ENCODE measurements around the gene ADGRV1.

Gene ADGRV1, protein sequence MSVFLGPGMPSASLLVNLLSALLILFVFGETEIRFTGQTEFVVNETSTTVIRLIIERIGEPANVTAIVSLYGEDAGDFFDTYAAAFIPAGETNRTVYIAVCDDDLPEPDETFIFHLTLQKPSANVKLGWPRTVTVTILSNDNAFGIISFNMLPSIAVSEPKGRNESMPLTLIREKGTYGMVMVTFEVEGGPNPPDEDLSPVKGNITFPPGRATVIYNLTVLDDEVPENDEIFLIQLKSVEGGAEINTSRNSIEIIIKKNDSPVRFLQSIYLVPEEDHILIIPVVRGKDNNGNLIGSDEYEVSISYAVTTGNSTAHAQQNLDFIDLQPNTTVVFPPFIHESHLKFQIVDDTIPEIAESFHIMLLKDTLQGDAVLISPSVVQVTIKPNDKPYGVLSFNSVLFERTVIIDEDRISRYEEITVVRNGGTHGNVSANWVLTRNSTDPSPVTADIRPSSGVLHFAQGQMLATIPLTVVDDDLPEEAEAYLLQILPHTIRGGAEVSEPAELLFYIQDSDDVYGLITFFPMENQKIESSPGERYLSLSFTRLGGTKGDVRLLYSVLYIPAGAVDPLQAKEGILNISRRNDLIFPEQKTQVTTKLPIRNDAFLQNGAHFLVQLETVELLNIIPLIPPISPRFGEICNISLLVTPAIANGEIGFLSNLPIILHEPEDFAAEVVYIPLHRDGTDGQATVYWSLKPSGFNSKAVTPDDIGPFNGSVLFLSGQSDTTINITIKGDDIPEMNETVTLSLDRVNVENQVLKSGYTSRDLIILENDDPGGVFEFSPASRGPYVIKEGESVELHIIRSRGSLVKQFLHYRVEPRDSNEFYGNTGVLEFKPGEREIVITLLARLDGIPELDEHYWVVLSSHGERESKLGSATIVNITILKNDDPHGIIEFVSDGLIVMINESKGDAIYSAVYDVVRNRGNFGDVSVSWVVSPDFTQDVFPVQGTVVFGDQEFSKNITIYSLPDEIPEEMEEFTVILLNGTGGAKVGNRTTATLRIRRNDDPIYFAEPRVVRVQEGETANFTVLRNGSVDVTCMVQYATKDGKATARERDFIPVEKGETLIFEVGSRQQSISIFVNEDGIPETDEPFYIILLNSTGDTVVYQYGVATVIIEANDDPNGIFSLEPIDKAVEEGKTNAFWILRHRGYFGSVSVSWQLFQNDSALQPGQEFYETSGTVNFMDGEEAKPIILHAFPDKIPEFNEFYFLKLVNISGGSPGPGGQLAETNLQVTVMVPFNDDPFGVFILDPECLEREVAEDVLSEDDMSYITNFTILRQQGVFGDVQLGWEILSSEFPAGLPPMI (N-terminal part only)

DNA sequence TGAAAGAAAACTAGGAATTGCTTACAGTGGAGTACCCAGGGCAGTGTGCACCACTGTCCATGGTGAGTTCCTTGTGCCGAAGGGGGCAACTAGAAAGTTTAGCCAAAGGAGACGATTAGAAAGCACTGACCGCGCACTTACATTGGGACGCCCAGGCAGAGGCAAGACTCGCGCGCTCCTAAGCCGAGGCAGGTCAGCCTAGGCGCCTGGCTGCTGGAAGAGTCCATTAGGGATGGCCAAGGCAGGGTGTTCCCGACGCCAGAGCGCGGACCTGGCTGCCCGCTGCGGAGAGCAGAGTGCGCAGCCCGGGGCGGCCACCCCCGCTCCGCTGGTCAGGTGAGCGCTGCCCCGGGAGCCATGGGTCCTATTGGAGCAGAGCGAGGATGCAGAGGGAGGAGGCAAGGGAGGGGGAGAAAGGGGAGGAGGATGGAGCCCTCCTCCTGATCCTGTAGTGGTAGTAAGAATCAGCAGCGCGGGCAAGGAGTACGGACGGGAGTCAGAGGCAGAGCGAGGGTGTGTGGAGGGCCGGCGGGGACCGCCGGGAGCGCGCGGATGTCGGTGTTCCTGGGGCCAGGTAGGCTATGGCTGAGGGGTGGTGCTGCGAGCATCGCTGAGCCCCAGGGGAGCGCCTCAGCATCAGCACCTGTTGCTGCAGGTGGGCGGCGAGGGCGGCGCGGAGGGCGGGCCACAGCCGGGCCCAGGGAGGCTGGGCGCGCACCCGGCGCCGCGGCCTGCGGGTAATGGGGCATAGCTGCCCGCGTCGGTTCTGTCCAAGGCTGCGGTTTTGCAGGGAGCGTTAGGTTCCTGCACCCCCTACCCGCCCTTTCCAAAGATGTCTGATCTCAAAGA is at the start of gene ADGRV1:
Gene ADGRV1 (plus strand): TSS at position 454 of the 849 bp plus-strand sequence. CDS start 99 bp downstream, at position 553.
- peak; percentile 95 to 97 for DNase-seq

DNA sequence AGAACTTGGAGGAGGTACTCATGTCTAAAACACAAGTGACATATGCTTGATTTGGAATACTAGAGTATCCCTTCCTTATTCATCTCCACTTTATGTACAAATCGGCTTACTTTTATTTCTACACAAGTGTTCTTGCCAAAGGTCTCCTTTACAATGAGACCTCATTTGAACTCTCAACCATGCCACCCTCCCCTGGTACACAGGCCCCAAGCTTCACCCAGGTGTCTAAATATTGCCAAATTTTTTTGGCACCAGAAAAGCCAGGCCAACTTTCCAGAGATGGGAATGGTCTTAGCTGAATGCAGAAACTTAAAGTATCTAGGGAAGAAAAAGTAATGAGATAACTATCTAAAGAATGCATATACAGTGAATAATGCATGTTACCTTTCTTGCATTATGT is 48.2 kb upstream of the ADGRV1 start:
- DNase-seq = no peak

DNA sequence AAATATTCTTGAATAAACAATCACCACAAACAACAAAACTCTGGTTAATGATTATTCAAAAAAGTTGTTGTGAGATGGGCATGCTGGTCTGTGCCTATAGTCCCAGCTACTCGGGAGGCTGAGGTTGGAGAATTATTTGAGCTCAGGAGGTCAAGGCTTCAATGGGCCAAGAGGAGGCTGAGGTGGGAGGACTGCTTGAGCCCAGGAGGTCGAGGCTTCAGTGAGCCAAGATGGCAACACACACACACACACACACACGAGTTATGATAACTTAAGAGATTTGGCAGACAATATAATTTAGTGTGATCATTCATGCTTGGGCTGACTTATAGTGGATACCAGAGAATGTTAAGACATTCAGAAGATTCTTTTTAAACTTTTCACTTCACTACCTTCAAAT is 44.1 kb upstream of the ADGRV1 start:
- DNase-seq = no peak

- DNase-seq = peak; percentile 23 to 70
Measured at GRCh38 chr5:90518661-90519060, 39.9 kb upstream of the ADGRV1 start.

GRCh38 chr5:90519081-90519480 is 39.5 kb upstream of the ADGRV1 start:
- no peak for DNase-seq

DNA sequence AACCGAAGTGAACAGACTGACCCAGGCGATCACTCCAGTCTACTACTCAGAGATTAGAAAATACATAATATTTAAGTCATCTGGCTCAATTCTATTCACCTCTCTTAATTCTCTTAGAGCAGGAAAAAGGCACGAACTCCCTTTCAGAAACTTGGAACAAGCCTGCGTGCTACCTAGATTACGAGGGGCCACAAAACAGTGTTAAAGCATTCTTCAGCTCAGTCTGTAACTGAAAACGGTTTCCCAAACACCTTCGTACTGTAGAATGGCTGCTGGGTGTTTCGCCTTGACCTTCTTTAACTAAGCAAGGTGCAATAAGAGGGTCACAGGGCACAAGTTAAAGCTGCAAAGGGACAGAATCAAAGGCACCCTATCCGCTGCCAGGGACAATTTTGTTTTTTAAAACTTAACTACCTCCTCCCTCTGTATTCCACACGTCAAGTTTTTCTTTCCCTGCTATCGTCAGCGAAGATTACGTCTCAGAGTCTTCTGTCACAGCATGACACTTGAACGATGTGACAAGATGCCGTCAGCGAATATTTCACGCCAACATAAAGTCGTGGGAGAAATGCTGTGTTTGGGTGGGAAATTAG is 29.9 kb upstream of the ADGRV1 start:
- no peak for DNase-seq

- peak; percentile 92 to 93 for DNase-seq
Measured at GRCh38 chr5:90529194-90529938, 29.2 kb upstream of the ADGRV1 start, which contains the start of gene LYSMD3. Gene LYSMD3, minus strand, starts transcription at chr5:90529584. Its CDS starts 4,295 bp downstream, at chr5:90525289.

GRCh38 chr5:90529939-90530677 is 28.5 kb upstream of the ADGRV1 start:
- peak; percentile 62 to 74 for DNase-seq

DNA sequence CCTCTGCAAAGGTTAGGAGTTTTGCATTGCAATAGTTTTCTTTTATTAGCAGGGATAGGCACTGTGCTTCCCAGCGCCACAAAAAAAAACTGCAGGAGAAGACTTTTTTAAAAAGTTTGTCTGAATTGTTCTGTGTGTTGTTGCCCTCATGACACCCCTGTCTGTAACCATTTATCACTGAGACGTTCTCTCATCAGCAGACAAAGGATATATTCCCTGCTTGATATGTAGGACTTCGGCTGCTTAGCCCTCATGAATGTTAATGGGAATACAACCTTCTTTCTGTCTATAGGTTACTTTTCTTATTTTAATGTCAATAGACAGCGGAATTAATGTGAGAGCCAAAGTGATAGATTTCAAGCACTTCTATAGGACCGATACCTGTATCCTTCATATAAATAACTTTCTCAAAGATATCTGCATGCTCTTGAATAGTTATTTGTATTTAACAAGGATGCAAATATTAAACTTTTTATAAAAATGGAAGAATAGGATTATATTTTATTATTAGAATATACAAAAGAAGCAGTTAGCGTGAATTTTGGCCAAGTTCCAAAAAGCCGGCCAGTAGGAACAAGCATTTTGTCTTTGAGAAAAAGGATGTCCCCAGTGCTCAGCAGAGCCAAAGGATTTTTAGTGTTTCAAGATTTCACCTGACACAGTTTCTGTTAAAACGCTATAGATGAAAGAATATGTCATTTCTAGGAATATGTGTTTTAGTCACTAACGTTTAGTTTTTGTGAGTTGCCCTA is 27.7 kb upstream of the ADGRV1 start:
- no peak for DNase-seq

DNA sequence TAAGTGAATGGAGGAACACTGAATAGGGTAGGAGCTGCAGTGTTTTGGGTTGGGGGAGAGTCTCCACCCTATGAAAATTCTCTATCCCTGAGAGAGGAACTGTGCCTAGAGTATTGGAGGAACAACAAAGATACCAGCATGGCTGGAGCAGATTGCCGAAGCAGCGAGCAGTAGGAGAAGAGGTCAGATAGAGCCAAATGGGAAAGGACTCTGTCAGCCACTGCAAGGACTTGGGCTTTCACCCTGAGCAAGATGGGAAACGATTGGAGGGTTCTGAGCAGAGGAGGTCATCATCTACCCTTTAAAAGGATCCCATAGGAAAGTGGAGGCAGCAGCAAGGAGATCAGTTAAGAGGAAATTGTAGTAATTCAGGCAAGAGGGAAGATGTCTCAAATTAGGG is 24.8 kb upstream of the ADGRV1 start:
- DNase-seq = no peak

GRCh38 chr5:90534922-90535321 is 23.7 kb upstream of the ADGRV1 start:
- no peak for DNase-seq

DNA sequence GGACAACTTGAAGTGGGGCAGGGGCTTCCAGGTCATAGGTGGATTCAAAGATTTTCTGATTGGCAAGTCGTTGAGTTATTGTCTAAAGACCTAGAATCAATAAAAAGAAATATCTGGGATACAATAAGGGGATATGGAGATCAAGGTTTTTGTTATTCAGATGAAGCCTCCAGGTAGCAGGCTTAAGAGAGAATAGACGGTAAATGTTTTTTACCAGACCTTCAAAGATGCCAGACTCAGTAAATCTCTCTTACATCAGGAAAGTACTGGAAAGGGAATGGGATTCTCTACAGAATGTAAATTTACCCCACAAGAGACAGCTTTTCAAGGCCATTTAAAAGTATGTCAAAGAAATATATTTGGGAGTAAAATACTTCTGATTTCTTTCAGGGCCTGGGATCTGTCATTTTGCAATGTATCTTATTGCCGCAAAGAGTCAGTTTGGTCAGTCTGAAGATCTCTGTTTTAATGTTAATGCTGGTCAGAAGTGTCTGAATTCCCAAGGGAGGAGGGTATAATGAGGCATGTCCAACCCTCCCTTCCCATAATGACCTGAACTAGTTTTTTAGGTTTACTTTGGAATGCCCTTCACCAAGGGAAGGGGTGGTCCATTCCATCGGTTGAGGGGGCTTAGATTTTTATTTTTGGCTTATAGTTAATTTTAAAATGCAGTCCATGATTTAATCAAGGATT is 15.6 kb upstream of the ADGRV1 start:
- no peak for DNase-seq

GRCh38 chr5:90545511-90545910 is 13.1 kb upstream of the ADGRV1 start:
- no peak for DNase-seq

- DNase-seq = no peak
Measured at GRCh38 chr5:90546216-90546837, 12.3 kb upstream of the ADGRV1 start.

DNA sequence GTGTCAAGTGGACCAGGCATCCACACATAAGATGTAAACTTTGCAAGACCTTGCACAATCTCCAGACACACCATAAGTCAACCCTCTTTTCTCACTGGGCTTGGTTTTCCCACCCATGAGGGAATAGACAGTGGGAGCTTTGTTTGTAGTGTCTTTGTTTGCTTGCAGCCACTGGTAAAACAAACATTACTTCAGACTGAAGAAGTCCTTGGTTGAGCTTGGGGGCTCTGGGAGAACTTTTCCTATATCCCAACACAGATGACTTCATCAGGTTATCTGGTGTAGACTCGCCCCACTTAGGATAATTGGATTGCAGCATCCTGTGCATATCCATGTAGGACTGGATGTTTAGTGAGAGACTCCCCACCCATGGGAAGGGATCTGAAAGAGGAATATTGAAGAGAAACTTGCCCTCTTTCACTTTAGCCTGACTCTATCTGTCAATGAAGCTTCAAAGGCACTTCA is 11.5 kb upstream of the ADGRV1 start:
- DNase-seq = no peak

GRCh38 chr5:90548069-90548593 is 10.5 kb upstream of the ADGRV1 start:
- DNase-seq = peak; percentile 64 to 88

DNA sequence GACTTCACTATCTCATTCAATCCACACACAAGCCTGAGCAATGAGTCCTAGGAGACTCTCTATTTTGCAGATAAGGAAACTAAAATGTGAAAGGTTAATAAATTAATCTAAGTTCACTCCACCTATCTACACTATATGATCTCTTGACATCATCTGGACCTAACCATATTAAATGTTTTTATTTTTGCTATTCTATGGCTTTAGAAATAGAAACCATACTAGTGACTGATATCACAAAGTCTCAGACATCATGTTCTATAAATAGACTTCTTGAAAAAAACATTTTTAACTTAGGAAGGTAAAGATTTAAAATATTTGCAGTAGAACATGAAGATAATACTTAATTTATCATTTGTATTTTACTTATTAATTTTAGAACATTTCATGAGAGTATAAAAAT is 9.4 kb upstream of the ADGRV1 start:
- no peak for DNase-seq

Data from NCI-H2081 (cell line).